K562 (cell line): ENCODE data around the gene LYPD3.

ENCODE experiments used
- CBFB ChIP-seq: sonication (generic); formaldehyde crosslinking; IDR thresholded peaks from 2 replicates; pipeline ENCODE4 v1.4.0; 2020; ENCODE audit warnings: mild to moderate bottlenecking, missing genetic modification reagents
- CEBPG ChIP-seq, 3 experiments: fragments of 200-800 bp in 1 of 3; sonication (Bioruptor generic) in 1 of 3; sonication (generic) in 1 of 3; formaldehyde crosslinking in 1 of 3; IDR thresholded peaks in 2 of 3; conservative IDR thresholded peaks in 1 of 3; 2 replicates each; pipeline versions ENCODE4 v1.6.1 to v1.8.0; 2016 to 2022; ENCODE audit warnings: missing compliant biosample characterization in 2 of 3, missing genetic modification characterization in 2 of 3, mild to moderate bottlenecking in 1 of 3, missing genetic modification reagents in 1 of 3
- GABPA ChIP-seq: fragments of 200-800 bp; sonication (Bioruptor generic); conservative IDR thresholded peaks from 2 replicates; pipeline ENCODE4 v1.6.1; 2016; ENCODE audit warnings: low read depth, missing genetic modification characterization, missing compliant biosample characterization
- SETDB1 ChIP-seq: IDR thresholded peaks from one replicate; pipeline ENCODE4 v1.6.1; 2012; ENCODE audit warnings: low read length, control low read depth, inconsistent platforms
- SP1 ChIP-seq: sonication (generic); formaldehyde crosslinking; IDR thresholded peaks from 2 replicates; pipeline ENCODE4 v1.8.1; 2022; ENCODE audit warnings: mild to moderate bottlenecking, missing genetic modification reagents
- TF ChIP-seq, protein P1 (sequence below): conservative IDR thresholded peaks from 2 replicates; pipeline ENCODE4 v1.6.1; 2011; ENCODE audit warnings: low read depth, mild to moderate bottlenecking, low read length; ENCODE audit not compliant: control insufficient read depth
- TF ChIP-seq, protein P2 (sequence below): sonication (generic); formaldehyde crosslinking; IDR thresholded peaks from 2 replicates; pipeline ENCODE4 v1.4.0; 2020; ENCODE audit warnings: mild to moderate bottlenecking, missing genetic modification reagents
- TF ChIP-seq, protein P3 (sequence below): IDR thresholded peaks from 2 replicates; pipeline ENCODE4 v1.6.1; 2016; ENCODE audit warnings: missing genetic modification characterization, missing compliant biosample characterization

DNA sequence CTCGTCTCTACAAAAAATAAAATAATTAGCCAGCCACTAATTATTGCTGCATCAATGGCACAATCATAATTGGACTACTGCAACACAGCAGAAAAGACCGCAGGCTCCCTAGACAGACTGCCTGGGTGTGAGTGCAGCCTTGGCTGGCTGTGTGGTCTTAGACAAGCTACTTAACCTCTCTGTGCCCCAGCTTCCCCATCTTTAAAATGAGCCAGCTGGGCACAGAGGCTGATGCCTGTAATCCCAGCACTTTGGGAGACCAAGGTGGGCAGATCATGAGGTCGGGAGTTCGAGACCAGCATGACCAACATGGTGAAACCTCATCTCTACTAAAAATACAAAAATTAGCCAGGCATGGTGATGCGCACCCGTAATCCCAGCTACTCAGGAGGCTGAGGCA, 31.7 kb downstream of the LYPD3 start:
- TF ChIP-seq, protein P1, sequence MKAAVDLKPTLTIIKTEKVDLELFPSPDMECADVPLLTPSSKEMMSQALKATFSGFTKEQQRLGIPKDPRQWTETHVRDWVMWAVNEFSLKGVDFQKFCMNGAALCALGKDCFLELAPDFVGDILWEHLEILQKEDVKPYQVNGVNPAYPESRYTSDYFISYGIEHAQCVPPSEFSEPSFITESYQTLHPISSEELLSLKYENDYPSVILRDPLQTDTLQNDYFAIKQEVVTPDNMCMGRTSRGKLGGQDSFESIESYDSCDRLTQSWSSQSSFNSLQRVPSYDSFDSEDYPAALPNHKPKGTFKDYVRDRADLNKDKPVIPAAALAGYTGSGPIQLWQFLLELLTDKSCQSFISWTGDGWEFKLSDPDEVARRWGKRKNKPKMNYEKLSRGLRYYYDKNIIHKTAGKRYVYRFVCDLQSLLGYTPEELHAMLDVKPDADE: no peak
- TF ChIP-seq CBFB (CRISPR knock-in tag) (no peak), CEBPG (CRISPR knock-in tag; IDR thresholded peaks at IDR 0.05) (no peak), CEBPG (tag; conservative IDR thresholded peaks at IDR 0.05 in 1 of 2, IDR thresholded peaks at IDR 0.05 in 1 of 2) (no peak), GABPA (tag) (no peak), SP1 (CRISPR knock-in tag) (no peak), SETDB1 (no peak)
- TF ChIP-seq, protein P2, sequence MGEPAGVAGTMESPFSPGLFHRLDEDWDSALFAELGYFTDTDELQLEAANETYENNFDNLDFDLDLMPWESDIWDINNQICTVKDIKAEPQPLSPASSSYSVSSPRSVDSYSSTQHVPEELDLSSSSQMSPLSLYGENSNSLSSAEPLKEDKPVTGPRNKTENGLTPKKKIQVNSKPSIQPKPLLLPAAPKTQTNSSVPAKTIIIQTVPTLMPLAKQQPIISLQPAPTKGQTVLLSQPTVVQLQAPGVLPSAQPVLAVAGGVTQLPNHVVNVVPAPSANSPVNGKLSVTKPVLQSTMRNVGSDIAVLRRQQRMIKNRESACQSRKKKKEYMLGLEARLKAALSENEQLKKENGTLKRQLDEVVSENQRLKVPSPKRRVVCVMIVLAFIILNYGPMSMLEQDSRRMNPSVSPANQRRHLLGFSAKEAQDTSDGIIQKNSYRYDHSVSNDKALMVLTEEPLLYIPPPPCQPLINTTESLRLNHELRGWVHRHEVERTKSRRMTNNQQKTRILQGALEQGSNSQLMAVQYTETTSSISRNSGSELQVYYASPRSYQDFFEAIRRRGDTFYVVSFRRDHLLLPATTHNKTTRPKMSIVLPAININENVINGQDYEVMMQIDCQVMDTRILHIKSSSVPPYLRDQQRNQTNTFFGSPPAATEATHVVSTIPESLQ (CRISPR knock-in tag): no peak
- TF ChIP-seq, protein P3, sequence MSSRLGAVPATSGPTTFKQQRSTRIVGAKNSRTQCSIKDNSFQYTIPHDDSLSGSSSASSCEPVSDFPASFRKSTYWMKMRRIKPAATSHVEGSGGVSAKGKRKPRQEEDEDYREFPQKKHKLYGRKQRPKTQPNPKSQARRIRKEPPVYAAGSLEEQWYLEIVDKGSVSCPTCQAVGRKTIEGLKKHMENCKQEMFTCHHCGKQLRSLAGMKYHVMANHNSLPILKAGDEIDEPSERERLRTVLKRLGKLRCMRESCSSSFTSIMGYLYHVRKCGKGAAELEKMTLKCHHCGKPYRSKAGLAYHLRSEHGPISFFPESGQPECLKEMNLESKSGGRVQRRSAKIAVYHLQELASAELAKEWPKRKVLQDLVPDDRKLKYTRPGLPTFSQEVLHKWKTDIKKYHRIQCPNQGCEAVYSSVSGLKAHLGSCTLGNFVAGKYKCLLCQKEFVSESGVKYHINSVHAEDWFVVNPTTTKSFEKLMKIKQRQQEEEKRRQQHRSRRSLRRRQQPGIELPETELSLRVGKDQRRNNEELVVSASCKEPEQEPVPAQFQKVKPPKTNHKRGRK: no peak
